Activated CD4-positive, alpha-beta memory T cell treated with anti-CD3 and anti-CD28 coated beads for 36 hours (primary cell): Measurements from ENCODE around the gene AKIRIN2. TPM values are rescaled to one million over a fixed set of nuclear protein-coding genes. Genes with fewer than 3 reads are reported as not detected.
A peak's percentile ranks its signal among the peaks of the same experiment; 100 is the strongest.

Experiments
- CTCF ChIA-PET: fragments of 350-600 bp; sonication (Branson Sonifier 250); formaldehyde crosslinking; loops from one replicate; lab custom pipeline; 2021; ENCODE audit warnings: antibody characterized with exemption, inconsistent platforms; lab: Charles Lee
- POLR2A ChIA-PET: fragments of 350-600 bp; sonication (Branson Sonifier 250); formaldehyde crosslinking; loops from one replicate; lab custom pipeline; 2021; ENCODE audit warnings: antibody characterized with exemption; lab: Charles Lee
- DNase-seq: peaks from one replicate; pipeline ENCODE4 v3.0.0-alpha.2; 2020
- H3K27ac Mint-ChIP-seq: one replicate; pipeline ENCODE4 v1.8.0; 2021; ENCODE audit warnings: mixed read lengths
- H3K27me3 Mint-ChIP-seq: one replicate; pipeline ENCODE4 v1.8.0; 2021; ENCODE audit warnings: mixed read lengths
- H3K36me3 Mint-ChIP-seq: one replicate; pipeline ENCODE4 v1.8.0; 2021; ENCODE audit warnings: mixed read lengths
- H3K4me1 Mint-ChIP-seq: one replicate; pipeline ENCODE4 v1.8.0; 2021; ENCODE audit warnings: low read depth, mixed read lengths
- H3K4me3 Mint-ChIP-seq: one replicate; pipeline ENCODE4 v1.8.0; 2021; ENCODE audit warnings: mild to moderate bottlenecking, mixed read lengths
- H3K9me3 Mint-ChIP-seq: one replicate; pipeline ENCODE4 v1.8.0; 2021; ENCODE audit warnings: mixed read lengths
- intact Hi-C: fragments of 100-400 bp; cut with micrococcal nuclease; formaldehyde crosslinking; loops from one replicate; pipeline ENCODE4 v1.15.1; 2023
- total RNA-seq, 2 experiments: library from RNA; stranded (reverse); gene quantifications; one replicate each; pipeline ENCODE4 v1.2.3, GENCODE V29; 2021

The AKIRIN2 gene
- total RNA-seq, 2 experiments from 2014 or later = 45.7 to 46.0 TPM

GRCh38 chr6:87731818-87732661 lies 30.0 kb upstream of the AKIRIN2 start:
- Mint-ChIP-seq H3K36me3 (no peaks in the 10 kb centered on the region), H3K4me1 (peaks cover 34% of the 10 kb centered on the region), H3K9me3 (peaks cover 2% of the 10 kb centered on the region), H3K27me3 (no peaks in the 10 kb centered on the region), H3K4me3 (peak overlapping the region; percentile 13), H3K27ac (peak overlapping the region; percentile 24)
- DNase-seq = peak; percentile 65
- intact Hi-C loops = loop anchor here (1.0 kb wide), 5 partner anchors 9 to 32 kb away; no protein-coding TSS in a partner anchor
- CTCF ChIA-PET = interaction anchor here (0.6 to 1.3 kb wide), 6 partner anchors 25 to 864 kb away, joined by 3 to 8 read pairs (median 3); no protein-coding TSS in a partner anchor
- POLR2A ChIA-PET = interaction anchor here (0.6 to 2.5 kb wide), 5 partner anchors 14 to 31 kb away, joined by 3 to 10 read pairs (median 5); partner anchors contain the start of gene AKIRIN2

- Mint-ChIP-seq H3K4me3 (no peak overlapping the region), H3K4me1 (peaks cover 31% of the 10 kb centered on the region), H3K9me3 (peaks cover 2% of the 10 kb centered on the region), H3K27me3 (no peaks in the 10 kb centered on the region), H3K36me3 (no peaks in the 10 kb centered on the region), H3K27ac (no peak overlapping the region)
- no peak for DNase-seq
- POLR2A ChIA-PET = no interaction called here
- CTCF ChIA-PET = no interaction called here
- intact Hi-C loops = no loop called here
These were observed 29.0 kb upstream of the AKIRIN2 start for GRCh38 chr6:87731080-87731479.

GRCh38 chr6:87729965-87730719 lies 28.1 kb upstream of the AKIRIN2 start:
- ChIA-PET POLR2A (interaction anchor here (0.5 to 1.2 kb wide), 3 partner anchors 9 to 128 kb away, joined by 3 to 4 read pairs (median 4); partner anchors contain the start of gene AKIRIN2), CTCF (no interaction called here)
- Mint-ChIP-seq H3K27ac (no peak overlapping the region), H3K4me1 (peaks cover 36% of the 10 kb centered on the region), H3K27me3 (no peaks in the 10 kb centered on the region), H3K9me3 (peaks cover 2% of the 10 kb centered on the region), H3K4me3 (no peak overlapping the region), H3K36me3 (no peaks in the 10 kb centered on the region)
- DNase-seq = peak; percentile 44
- intact Hi-C loops = loop anchor here (1.0 kb wide), 1 partner anchor 8 kb away; no protein-coding TSS in a partner anchor

GRCh38 chr6:87728706-87729105 lies 26.7 kb upstream of the AKIRIN2 start:
- H3K4me1 Mint-ChIP-seq = peaks cover 46% of the 10 kb centered on the region
- intact Hi-C loops = no loop called here
- no peaks in the 10 kb centered on the region for H3K27me3 Mint-ChIP-seq
- no peak for DNase-seq
- ChIA-PET CTCF (no interaction called here), POLR2A (interaction anchor here (0.7 kb wide), 1 partner anchor 428 kb away, joined by 3 read pairs; no protein-coding TSS in a partner anchor)
- H3K9me3 Mint-ChIP-seq = no peaks in the 10 kb centered on the region
- no peak overlapping the region for H3K4me3 Mint-ChIP-seq
- H3K36me3 Mint-ChIP-seq = no peaks in the 10 kb centered on the region
- no peak overlapping the region for H3K27ac Mint-ChIP-seq

- no peaks in the 10 kb centered on the region for H3K27me3 Mint-ChIP-seq
- CTCF ChIA-PET = interaction anchor here (0.6 kb wide), 1 partner anchor 20 kb away, joined by 3 read pairs; no protein-coding TSS in a partner anchor
- H3K4me3 Mint-ChIP-seq = no peak overlapping the region
- no peaks in the 10 kb centered on the region for H3K36me3 Mint-ChIP-seq
- H3K27ac Mint-ChIP-seq = peak overlapping the region; percentile 48
- no peak for DNase-seq
- H3K9me3 Mint-ChIP-seq = no peaks in the 10 kb centered on the region
- H3K4me1 Mint-ChIP-seq = peaks cover 37% of the 10 kb centered on the region
- POLR2A ChIA-PET = interaction anchor here (1.4 kb wide), 1 partner anchor 14 kb away, joined by 3 read pairs; no protein-coding TSS in a partner anchor
- intact Hi-C loops = loop anchor here (2.0 kb wide), 1 partner anchor 14 kb away; no protein-coding TSS in a partner anchor
These were observed 23.2 kb upstream of the AKIRIN2 start for GRCh38 chr6:87724983-87725811.

- Mint-ChIP-seq H3K27ac (no peak overlapping the region), H3K4me3 (no peak overlapping the region), H3K9me3 (no peaks in the 10 kb centered on the region), H3K4me1 (peaks cover 27% of the 10 kb centered on the region), H3K27me3 (no peaks in the 10 kb centered on the region), H3K36me3 (no peaks in the 10 kb centered on the region)
- intact Hi-C loops = loop anchor here (1.0 to 2.0 kb wide), 3 partner anchors 9 to 15 kb away; no protein-coding TSS in a partner anchor
- ChIA-PET CTCF (interaction anchor here (0.7 kb wide), 1 partner anchor 18 kb away, joined by 3 read pairs; no protein-coding TSS in a partner anchor), POLR2A (interaction anchor here (0.8 to 2.3 kb wide), 7 partner anchors 9 to 85 kb away, joined by 3 to 9 read pairs (median 3); partner anchors contain the start of gene AKIRIN2)
- peak; percentile 38 for DNase-seq
These were observed 21.4 kb upstream of the AKIRIN2 start for GRCh38 chr6:87723170-87724078.

GRCh38 chr6:87722540-87723169 lies 20.6 kb upstream of the AKIRIN2 start:
- POLR2A ChIA-PET = interaction anchor here (0.8 to 2.3 kb wide), 7 partner anchors 8 to 86 kb away, joined by 3 to 9 read pairs (median 3); partner anchors contain the start of gene AKIRIN2
- Mint-ChIP-seq H3K4me3 (no peak overlapping the region), H3K9me3 (no peaks in the 10 kb centered on the region), H3K4me1 (peaks cover 27% of the 10 kb centered on the region), H3K27me3 (no peaks in the 10 kb centered on the region), H3K36me3 (no peaks in the 10 kb centered on the region), H3K27ac (no peak overlapping the region)
- intact Hi-C loops = loop anchor here (1.0 kb wide), 2 partner anchors 8 to 10 kb away; no protein-coding TSS in a partner anchor
- no peak for DNase-seq
- CTCF ChIA-PET = interaction anchor here (0.7 kb wide), 1 partner anchor 17 kb away, joined by 3 read pairs; no protein-coding TSS in a partner anchor

GRCh38 chr6:87721311-87721710 lies 19.3 kb upstream of the AKIRIN2 start:
- intact Hi-C loops = no loop called here
- POLR2A ChIA-PET = interaction anchor here (0.6 to 1.2 kb wide), 2 partner anchors 19 to 278 kb away, joined by 3 to 5 read pairs; partner anchors contain the start of gene AKIRIN2
- no peak for DNase-seq
- Mint-ChIP-seq H3K27me3 (no peaks in the 10 kb centered on the region), H3K9me3 (no peaks in the 10 kb centered on the region), H3K36me3 (no peaks in the 10 kb centered on the region), H3K27ac (no peak overlapping the region), H3K4me3 (no peak overlapping the region), H3K4me1 (peaks cover 27% of the 10 kb centered on the region)
- CTCF ChIA-PET = no interaction called here

GRCh38 chr6:87718662-87719433 lies 16.8 kb upstream of the AKIRIN2 start:
- H3K4me3 Mint-ChIP-seq = no peak overlapping the region
- H3K36me3 Mint-ChIP-seq = no peaks in the 10 kb centered on the region
- DNase-seq = no peak
- intact Hi-C loops = no loop called here
- ChIA-PET CTCF (no interaction called here), POLR2A (interaction anchor here (0.6 to 0.7 kb wide), 2 partner anchors 14 to 62 kb away, joined by 3 to 4 read pairs; no protein-coding TSS in a partner anchor)
- H3K27ac Mint-ChIP-seq = no peak overlapping the region
- no peaks in the 10 kb centered on the region for H3K27me3 Mint-ChIP-seq
- peaks cover 21% of the 10 kb centered on the region for H3K4me1 Mint-ChIP-seq
- no peaks in the 10 kb centered on the region for H3K9me3 Mint-ChIP-seq
